HCEC 1CT (cell line): ENCODE results near the gene PLCL1.
A peak's percentile ranks its signal among the peaks of the same experiment; 100 is the strongest.
"Not testable (repeated sequence)": the region's sequence is repeated elsewhere in the genome, so short reads cannot be mapped to it uniquely, and the experiment has no call there.

Source experiments
- DNase-seq: peaks from one replicate; pipeline ENCODE4 v3.0.0-alpha.2; 2017

The PLCL1 gene

DNA sequence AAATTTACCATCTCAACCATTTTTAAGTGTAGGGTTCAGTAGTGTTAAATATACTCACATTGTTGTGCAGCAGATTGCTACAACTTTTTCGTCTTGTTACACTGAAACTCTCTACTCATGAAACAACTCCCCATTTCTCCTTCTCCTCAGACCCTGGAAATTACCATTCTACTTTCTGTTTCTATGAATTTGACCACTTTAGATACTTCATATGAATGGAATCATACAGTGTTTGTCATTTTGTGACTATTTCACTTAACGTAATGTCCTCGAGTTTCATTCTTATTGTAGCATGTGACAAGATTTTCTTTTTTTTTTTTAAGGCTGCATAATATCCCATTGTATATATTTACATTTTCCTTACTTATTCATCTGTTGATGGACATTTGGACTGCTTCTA lies 203.8 kb downstream of the PLCL1 start:
- no peak for DNase-seq

DNA sequence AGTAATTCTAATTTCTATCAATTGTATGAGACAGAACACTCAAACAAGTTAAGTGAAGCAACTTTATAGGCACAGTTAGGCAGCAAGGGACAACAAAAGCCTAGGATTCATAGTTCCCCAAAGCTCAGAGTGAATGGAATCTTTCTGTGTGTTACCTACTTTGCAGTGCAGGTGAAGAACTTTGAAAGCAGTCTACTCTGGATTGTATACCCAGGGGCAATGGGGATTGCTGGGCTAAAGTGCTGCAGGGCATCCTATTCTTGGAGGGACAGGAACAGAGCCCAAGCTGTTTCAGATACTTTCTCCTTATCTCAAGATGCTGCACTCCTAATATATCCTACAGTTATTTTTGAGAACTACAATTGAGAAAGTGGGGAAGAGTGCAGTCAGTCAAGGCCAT lies 207.6 kb downstream of the PLCL1 start:
- no peak for DNase-seq

DNA sequence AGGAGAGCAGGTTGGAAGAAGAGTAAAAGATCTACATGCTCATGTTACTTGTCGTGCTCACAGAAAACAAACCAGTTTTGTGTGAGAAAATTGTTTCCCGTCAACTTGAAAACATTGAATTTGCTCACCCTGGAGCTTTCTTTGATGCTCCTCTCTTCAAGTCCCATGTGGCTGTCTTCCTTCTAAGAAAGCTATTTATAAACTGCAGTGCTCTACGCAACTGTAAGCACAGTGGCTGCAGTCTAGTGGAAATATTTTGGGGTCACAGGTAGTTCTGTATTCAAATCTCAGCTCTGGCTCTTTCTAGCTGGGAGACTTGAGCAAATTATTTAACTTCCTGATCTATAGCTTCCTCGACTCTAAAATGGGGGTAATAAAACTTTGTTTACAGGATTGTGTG lies 211.8 kb downstream of the PLCL1 start:
- DNase-seq, result no peak

DNA sequence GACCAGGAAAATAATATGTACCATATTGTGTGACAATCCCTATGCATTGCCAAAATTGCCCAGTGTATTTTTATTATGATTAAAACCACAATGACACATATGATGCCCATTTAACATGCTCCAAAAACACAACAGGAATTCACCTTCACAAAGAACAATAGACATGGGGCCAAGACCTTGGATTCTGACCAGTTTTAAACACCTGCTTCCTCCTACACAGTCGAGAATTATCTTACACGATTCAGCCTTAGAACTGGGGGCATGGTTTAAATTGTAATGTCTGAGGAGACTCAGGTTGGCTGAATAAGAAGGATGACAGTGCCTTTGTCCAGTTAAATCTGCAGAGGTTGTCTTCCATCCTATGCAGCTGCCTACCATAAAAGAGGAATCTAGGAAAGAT lies 212.7 kb downstream of the PLCL1 start:
- DNase-seq, result no peak

- DNase-seq, result no peak
Observed at GRCh38 chr2:198028955-198029354, 224.6 kb downstream of the PLCL1 start.

DNA sequence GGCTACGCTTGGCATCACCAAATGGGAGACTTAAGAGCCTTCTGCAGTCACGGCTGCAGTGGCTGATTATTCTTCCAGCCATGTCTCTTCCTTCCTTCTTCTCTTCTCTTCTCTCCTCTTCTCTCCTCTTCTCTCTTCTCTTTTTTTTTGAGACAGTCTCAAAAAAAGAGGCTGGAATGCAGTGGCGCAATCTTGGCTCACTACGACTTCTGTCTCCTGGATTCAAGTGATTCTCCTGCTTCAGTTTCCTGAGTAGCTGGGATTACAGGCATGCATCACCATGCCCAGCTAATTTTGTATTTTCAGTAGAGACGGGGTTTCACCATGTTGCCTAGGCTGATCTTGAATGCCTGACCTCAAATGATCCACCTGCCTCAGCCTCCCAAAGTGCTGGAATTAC lies 225.2 kb downstream of the PLCL1 start:
- DNase-seq, result not testable (repeated sequence)

DNA sequence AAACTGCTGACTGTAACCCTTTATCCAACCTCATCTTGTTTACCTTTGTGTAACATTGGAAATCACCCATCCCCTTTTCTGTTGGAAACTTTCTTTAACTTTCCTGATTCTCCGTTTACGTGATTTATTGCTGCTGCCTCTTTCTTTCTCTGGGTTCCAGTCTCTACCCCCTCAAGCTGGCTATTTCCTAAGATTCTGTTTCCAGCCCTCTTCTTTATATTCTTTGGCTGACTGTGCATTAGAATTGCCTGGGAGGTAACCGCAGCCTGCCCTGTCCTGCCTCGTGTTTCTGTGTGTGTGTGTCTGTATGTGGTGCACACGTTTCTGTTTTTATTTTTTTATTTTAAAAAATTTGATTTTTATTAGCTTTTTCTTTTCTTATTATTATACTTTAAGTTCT lies 229.2 kb downstream of the PLCL1 start:
- DNase-seq, result no peak

DNA sequence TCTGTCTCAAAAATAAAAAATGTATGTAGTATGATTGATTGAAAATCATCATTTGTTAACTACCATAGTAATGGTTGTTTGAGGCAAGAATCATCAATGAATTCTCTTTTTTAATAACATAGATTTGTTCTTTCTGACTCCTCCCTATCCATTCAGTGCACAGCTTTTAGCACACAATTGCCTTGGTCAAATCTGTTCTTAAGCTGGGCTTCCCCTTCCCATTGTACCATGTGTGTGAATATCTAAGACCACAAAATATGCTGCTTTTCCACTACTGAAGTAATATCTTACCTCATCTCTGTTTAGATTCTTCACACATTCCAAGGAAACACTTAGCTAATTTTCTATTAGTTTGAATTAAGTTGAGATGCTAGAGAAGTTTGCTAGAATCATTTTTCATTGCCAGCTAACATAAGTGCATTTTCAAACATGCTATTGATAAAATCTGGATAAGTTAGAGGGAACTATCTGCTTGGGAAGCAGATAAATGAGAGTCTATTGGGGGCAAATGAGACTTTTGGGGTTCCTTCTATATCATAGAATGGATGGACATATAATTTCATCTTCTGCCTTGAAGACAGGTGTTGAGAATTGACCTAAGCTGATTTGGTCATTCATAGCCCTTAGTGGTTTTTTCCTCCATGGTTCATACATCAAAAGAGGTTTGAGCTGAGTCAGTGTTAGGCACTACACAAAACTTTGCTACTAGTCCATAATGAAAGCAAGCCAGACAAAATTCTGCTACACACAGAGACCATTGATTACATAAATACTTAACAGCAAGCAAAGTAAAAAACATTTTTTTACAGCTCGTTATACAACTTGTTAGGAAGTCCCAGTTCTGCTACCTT lies 231.9 kb downstream of the PLCL1 start:
- no peak for DNase-seq

GRCh38 chr2:198040835-198041234 lies 236.4 kb downstream of the PLCL1 start:
- DNase-seq, result no peak

- no peak for DNase-seq
Observed at GRCh38 chr2:198042189-198042588, 237.8 kb downstream of the PLCL1 start.

- no peak for DNase-seq
Observed at GRCh38 chr2:198044777-198045176, 240.4 kb downstream of the PLCL1 start.

GRCh38 chr2:198045227-198045626 lies 240.8 kb downstream of the PLCL1 start:
- no peak for DNase-seq

DNA sequence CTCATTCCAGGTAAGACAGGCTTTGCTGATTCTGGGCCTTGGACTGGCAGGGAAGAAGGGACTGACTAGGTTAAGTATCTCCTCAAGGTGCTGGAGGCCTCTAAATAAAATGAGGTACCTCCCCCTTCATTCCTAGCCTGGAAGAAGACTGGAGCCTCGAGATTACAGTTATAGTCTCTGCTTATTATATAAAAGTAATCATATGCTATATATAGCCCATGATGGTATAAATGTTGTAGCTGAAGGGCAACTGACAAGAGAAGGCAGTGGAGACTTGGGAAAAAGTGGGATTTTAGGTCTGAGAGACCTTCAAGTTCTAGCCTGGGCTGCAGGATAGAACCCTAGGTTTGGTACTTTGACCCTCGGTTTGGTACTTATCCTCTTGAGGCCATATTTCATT lies 248.3 kb downstream of the PLCL1 start:
- no peak for DNase-seq

- DNase-seq, result no peak
Observed at GRCh38 chr2:198053148-198053547, 248.8 kb downstream of the PLCL1 start.

DNA sequence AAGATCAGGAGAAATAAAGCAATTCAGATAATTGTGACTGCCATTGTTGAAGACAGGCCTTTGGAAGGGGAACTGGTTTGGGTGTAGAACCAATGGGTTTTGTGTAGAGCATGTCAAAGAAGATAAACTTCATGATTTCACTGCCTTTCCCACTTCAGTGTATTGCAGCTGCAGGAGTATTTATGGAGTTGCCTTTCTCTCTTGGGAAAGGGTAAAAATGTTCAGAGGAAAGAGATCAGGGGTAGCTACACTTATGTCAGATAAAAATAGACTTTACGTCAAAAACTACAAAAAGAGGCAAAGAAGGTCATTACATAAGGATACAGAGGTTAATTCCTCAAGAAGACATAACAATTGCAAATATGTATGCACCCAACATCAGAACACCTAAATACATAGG lies 249.4 kb downstream of the PLCL1 start:
- no peak for DNase-seq

- peak; percentile 6 for DNase-seq
Observed at GRCh38 chr2:198054299-198054698, 249.9 kb downstream of the PLCL1 start.

DNA sequence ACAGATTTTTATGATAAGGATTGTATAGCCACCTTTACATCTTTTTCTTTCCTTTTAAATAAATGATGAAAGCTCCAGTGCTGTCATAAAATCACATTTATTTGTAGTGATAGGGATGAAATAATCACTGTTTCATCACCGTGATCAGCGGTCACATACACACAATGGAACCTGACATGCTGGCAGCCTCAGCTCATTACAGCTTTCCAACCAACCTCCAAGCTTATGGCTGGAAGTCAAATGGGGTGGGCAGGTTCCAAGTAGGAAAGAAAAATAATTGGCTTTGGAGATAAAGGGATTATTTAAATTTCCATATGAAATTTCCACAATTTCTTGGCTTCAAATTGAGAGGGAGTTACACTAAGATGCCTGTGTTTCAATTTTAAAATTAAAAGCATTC lies 251.3 kb downstream of the PLCL1 start:
- no peak for DNase-seq

- no peak for DNase-seq
Observed at GRCh38 chr2:198056836-198057235, 252.4 kb downstream of the PLCL1 start.

GRCh38 chr2:198059800-198060199 lies 255.4 kb downstream of the PLCL1 start:
- DNase-seq, result no peak

GRCh38 chr2:198060277-198060676 lies 255.9 kb downstream of the PLCL1 start:
- DNase-seq, result no peak

- DNase-seq, result no peak
Observed at GRCh38 chr2:198062826-198063225, 258.4 kb downstream of the PLCL1 start.

- no peak for DNase-seq
Observed at GRCh38 chr2:198063242-198063641, 258.8 kb downstream of the PLCL1 start.

DNA sequence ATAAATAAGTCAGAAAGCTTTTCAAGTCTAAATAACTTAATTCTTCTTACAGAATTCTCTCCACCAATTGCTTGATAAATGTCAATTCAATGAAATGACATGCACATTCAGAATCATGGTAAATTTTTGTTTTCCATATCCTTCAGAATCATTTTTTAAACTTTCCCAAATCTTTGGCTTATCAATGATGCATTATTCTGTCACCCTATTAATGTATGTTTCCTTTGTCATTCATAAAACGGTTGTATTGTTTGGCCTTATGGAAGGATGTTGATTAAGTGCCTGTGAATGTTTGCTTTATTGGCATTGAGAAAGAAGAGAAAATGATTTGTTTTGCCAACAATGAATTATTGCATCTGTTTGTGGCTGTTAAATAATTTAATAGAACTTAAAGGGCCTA lies 260.9 kb downstream of the PLCL1 start:
- DNase-seq, result no peak

DNA sequence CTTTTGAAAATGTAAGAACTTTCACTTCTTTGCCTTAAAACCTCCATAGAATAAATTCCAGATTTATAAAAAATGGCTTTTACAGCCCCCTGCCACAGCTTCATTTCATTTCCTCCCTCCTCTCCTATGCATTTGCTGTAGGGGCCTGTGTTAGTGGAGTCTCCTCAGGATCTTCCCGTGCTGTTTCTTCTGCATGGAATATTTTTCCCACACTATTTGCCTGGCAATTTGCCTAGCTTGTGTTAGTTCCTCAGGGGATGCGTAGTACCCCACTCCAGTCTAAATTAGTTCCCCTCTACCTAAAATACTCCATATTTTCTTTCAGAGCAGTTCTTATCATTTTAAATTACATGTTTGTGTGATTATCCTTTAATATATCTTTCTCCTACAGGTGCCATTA lies 262.2 kb downstream of the PLCL1 start:
- no peak for DNase-seq

GRCh38 chr2:198072655-198073054 lies 268.3 kb downstream of the PLCL1 start:
- DNase-seq, result no peak
